Measurements from ENCODE around the gene KCNA1.

GRCh38 chr12:4860741-4861140 is 49.0 kb upstream of the KCNA1 start:
- TF ChIP-seq, protein P1, sequence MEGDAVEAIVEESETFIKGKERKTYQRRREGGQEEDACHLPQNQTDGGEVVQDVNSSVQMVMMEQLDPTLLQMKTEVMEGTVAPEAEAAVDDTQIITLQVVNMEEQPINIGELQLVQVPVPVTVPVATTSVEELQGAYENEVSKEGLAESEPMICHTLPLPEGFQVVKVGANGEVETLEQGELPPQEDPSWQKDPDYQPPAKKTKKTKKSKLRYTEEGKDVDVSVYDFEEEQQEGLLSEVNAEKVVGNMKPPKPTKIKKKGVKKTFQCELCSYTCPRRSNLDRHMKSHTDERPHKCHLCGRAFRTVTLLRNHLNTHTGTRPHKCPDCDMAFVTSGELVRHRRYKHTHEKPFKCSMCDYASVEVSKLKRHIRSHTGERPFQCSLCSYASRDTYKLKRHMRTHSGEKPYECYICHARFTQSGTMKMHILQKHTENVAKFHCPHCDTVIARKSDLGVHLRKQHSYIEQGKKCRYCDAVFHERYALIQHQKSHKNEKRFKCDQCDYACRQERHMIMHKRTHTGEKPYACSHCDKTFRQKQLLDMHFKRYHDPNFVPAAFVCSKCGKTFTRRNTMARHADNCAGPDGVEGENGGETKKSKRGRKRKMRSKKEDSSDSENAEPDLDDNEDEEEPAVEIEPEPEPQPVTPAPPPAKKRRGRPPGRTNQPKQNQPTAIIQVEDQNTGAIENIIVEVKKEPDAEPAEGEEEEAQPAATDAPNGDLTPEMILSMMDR (conservative IDR thresholded peaks at IDR 0.05; ENCODE audit: low read depth, low read length) = no peak
- TF ChIP-seq, protein P2, sequence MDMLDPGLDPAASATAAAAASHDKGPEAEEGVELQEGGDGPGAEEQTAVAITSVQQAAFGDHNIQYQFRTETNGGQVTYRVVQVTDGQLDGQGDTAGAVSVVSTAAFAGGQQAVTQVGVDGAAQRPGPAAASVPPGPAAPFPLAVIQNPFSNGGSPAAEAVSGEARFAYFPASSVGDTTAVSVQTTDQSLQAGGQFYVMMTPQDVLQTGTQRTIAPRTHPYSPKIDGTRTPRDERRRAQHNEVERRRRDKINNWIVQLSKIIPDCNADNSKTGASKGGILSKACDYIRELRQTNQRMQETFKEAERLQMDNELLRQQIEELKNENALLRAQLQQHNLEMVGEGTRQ (IDR thresholded peaks at IDR 0.05; ENCODE audit: low read depth, low read length) = no peak
- TF ChIP-seq POLR2A (IDR thresholded peaks at IDR 0.05; ENCODE audit: low read depth, low read length) (no peak), MXI1 (IDR thresholded peaks at IDR 0.05; ENCODE audit: borderline replicate concordance, low read depth, low read length) (no peak), FOS (IDR thresholded peaks at IDR 0.05; ENCODE audit: low read depth, low read length) (no peak), SMC3 (IDR thresholded peaks at IDR 0.05; ENCODE audit: low read depth, low read length) (no peak), BHLHE40 (IDR thresholded peaks at IDR 0.05; ENCODE audit: low read depth, low read length) (no peak), MAFK (IDR thresholded peaks at IDR 0.05; ENCODE audit: low read depth, low read length) (no peak), CHD1 (IDR thresholded peaks at IDR 0.05; ENCODE audit: low read depth, low read length) (no peak), RCOR1 (IDR thresholded peaks at IDR 0.05; ENCODE audit: insufficient replicate concordance, low read length) (no peak), RFX5 (IDR thresholded peaks at IDR 0.05; ENCODE audit: low read depth, low read length) (no peak), RAD21 (IDR thresholded peaks at IDR 0.05; ENCODE audit: low read length) (no peak), CEBPB (IDR thresholded peaks at IDR 0.05; ENCODE audit: low read depth, low read length) (no peak), NFE2L2 (IDR thresholded peaks at IDR 0.05; ENCODE audit: low read depth, low read length) (no peak)

Data from IMR-90 (cell line).